NCI-H82 (cell line): ENCODE results near the gene ZNF559.

Experiments
- DNase-seq: peaks from one replicate; lab custom pipeline; 2025; lab: John Stamatoyannopoulos, UW

Gene ZNF559

DNA sequence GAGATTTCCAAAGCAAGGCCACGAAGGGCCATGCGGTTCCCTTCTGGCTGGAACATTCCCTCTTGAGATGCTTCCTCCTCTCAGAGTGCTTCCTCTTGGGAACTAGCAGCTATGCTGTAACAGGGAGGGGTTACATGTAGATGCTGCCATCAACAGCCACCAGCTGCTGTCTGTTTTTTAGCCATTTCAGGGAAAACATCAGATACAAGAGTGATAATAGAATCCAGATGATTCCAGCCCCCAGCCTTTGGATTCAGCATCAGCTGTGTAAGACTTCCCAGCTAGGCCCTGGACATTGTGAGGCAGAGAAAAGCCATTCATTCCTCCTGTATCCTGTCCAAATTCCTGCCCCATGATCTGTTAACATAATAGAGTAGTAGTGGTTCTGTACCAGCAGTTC is 30.7 kb downstream of the ZNF559 start:
- no peak for DNase-seq

DNA sequence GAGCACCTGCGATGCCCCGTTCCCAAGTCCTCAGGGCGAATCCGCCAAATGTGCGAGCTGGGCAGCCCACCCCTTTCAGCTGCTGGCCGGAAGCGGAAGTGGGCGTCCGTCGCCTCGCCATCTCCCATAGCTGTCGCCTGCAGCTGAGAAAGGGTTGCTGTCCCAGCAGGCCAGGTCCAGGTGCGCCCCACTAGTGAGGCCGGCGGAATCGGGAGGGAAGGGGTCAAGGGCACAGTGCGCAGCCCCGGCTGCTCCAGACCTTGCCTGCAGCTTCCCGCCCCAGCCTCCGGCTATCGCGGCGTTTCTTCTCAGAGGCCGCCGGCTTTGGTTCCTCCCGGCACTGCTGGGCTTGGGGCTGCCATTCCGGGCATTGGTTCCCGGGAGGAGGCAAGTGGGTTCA is 38.9 kb downstream of the ZNF559 start, which contains the start of gene ZNF177:
TSS of gene ZNF177 (plus strand) at position 109 of the 400 bp plus-strand sequence. CDS start 15,299 bp downstream, outside the sequence.
- DNase-seq, result peak; percentile 74

DNA sequence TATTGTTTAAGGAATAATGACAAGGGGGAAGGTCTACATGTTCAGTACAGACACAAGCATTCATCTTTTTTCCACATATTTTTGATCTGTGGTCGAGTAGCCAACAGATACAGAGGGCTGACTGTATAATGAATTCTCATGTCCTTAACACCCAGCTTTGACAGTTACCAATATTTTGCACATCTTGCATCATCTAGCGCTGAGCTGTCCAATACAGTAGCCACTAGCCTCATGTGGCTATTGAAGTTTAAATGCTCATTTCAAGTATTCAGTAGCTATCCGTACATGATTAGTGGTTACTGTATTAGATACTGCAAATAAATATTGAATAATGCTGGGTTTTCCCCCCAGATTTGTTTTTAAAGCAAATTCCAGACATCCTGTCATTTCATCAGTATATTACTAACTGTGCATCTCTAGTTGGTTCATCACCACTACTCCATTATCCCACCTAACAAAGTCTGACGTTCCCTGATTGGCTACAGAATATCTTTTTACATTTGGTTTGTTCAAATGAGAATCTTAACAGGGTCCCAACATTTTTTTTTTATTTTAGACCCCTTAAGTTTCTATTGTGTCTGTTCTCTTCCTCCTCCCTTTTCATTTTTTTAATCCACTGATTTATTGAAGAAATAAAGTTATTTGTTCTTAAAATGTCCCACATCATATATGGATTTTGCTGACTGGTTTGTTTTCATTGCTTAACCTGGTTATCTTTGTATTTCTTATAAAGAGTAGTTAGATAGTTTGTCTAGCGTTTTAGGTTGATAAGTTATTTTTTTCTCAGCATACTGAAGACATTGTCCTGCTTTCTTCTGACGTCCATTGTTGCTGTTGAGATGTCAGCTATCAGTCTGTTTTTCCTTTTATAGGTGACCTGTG is 47.0 kb downstream of the ZNF559 start:
- no peak for DNase-seq

DNA sequence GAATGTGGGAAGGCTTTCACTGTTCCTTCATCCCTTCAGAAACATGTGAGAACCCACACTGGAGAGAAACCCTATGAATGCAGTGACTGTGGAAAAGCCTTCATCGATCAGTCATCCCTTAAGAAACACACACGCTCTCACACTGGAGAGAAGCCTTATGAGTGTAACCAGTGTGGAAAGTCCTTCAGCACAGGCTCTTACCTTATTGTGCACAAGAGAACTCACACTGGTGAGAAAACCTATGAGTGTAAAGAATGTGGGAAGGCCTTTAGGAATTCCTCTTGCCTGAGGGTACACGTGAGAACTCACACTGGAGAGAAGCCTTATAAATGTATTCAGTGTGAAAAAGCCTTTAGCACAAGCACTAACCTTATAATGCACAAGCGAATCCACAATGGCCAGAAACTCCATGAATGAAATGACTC is 57.4 kb downstream of the ZNF559 start:
- DNase-seq, result no peak
